LNCaP clone FGC (cell line): Measurements from ENCODE around the gene AFF2.

Source experiments
- DNase-seq: peaks from one replicate; pipeline ENCODE4 v3.0.0-alpha.2; 2011; ENCODE audit warnings: low read depth
- H3K4me3 ChIP-seq: 2 replicates; pipeline ENCODE4 v1.5.1; 2011; ENCODE audit warnings: mild to moderate bottlenecking, low read depth, low read length, control low read depth
- TF ChIP-seq, protein P1 (sequence below): IDR thresholded peaks from 2 replicates; pipeline ENCODE4 v1.5.1; 2012; ENCODE audit warnings: mild to moderate bottlenecking; ENCODE audit not compliant: control insufficient read depth, insufficient read depth; ENCODE audit errors: extremely low read depth

AFF2 gene

DNA sequence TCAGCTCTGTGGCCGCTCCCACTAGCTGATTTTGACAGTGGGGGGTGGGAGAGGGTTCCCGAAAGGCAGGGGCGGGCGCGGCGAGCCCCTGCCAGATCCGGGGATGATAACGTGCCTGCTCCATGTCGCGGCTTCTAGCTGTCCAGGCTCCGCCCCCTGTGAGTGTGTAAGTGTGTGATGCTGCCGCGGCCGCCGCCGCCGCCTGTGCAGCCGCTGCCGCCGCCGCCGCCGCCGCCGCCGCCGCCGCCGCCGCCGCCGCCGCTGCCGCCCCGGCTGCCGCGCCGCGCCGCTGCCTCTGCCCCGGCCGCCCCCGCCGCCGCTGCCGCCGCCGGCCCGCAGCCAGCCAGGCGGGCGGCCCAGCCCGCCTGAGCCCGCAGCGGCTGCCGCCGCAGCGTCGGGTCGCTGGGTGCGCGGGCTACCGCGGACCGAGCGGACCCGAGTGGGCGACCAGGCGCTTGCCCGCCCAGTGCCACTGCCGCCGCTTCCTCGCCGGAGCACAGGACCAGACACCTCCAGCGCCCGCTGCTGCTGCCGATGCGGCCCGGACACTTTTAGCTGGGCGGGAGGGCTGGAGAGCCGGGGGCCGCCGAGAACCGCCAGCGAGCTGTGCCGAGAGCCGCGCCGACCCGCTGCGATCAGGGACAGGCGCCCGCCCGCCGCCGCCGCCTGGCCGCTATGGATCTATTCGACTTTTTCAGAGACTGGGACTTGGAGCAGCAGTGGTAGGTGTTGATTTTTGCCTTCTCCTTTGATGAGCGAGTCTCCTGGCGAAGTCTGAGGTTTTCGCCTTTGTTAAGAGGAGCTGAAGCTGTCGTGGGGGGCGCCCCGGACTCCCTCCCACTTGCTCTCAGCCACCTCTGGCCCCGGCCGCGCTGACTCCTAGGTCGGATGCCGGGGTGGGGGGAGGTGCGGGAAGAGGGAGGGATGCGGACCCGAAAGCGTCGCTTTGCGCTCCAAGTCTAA, at the start of gene AFF2:
Gene AFF2 (plus strand): TSS at position 195 of the 963 bp plus-strand sequence. CDS start 481 bp downstream, at position 676.
- DNase-seq: no peak
- no peak within 1 kb of the TSS for H3K4me3 ChIP-seq
- TF ChIP-seq, protein P1, sequence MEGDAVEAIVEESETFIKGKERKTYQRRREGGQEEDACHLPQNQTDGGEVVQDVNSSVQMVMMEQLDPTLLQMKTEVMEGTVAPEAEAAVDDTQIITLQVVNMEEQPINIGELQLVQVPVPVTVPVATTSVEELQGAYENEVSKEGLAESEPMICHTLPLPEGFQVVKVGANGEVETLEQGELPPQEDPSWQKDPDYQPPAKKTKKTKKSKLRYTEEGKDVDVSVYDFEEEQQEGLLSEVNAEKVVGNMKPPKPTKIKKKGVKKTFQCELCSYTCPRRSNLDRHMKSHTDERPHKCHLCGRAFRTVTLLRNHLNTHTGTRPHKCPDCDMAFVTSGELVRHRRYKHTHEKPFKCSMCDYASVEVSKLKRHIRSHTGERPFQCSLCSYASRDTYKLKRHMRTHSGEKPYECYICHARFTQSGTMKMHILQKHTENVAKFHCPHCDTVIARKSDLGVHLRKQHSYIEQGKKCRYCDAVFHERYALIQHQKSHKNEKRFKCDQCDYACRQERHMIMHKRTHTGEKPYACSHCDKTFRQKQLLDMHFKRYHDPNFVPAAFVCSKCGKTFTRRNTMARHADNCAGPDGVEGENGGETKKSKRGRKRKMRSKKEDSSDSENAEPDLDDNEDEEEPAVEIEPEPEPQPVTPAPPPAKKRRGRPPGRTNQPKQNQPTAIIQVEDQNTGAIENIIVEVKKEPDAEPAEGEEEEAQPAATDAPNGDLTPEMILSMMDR: no peak

DNA sequence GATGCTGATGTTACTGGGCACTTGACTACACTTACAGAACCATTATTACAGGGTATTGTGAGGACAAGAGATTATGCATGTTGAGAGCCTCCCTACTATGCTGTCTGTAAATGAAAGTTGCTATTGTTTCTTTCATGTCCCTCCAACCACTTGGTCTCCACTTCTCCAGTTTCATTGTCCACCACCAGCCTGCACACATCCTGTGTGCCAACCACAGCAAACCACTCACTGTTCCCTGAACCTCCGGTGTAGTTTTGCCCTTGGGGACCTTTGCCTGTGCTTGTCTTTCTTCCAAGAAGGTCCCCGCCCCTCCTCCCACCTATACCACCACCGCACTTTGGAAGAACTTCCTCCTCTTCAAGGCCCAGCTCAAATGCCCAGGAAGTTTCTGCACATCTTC, 43.1 kb upstream of the AFF2 start:
- DNase-seq: no peak
- H3K4me3 ChIP-seq: no peak overlapping the region
- TF ChIP-seq, protein P1: no peak

DNA sequence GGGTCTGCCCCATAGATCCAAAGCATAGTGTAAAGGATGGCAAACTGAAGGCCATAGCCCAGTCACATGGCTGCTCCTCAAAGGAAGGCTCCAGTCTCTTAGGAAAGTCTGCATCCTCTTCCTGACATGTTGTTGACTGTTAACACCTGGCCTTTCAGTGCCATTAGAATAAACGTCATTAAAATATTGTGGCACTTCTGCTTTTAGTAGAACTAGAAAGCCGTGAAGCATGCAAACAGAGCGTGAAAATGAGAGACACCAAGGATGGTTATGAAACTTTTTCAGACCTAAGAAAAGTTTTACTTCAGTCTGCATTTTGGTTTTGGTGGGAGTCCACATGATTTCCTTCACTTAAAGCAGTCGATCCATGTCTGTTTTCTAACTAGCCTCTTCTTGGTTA, 41.1 kb upstream of the AFF2 start:
- no peak overlapping the region for H3K4me3 ChIP-seq

DNA sequence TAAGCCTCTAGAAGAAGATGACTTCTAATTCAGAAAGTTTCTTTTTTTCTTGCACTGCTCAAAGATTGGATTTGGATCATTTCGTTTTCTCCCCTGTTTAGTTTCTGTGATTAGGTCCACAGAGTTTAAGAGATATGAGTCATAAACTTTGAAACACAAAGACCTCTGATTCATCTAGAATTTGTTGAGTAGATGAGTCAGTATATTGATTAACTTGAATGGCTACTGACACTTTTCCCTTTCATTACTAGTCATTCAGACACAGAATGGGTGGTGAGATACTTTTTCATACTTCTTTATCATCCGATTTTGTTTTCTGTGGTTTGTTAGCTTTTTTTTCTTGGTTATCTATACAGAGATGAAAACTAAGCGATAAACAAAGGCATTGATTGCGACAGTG, 34.1 kb upstream of the AFF2 start:
- TF ChIP-seq, protein P1: no peak
- no peak overlapping the region for H3K4me3 ChIP-seq
- DNase-seq: no peak

More for the DNA sequence above, 41.1 kb upstream of the AFF2 start:
- no peak for DNase-seq
- TF ChIP-seq, protein P1: no peak

DNA sequence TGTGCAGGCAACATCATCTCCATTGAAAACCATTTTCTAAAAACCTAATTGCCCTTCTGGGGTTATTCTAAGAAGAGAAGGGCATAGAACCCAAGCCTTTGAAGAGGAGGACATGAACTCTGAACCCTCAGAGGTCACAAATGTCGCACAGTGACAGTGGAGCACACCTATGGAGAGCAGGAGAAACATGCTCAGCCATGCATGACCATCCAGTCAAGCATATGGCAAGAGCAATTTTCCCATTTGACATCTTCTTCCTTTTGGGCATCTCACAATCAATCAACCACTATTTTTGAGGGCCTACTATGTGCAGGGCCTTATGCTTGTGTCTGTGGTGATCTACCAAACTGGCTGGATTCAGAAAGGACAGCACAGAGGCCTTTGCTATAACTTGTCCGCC, 30.1 kb upstream of the AFF2 start:
- H3K4me3 ChIP-seq: no peak overlapping the region
- TF ChIP-seq, protein P1: no peak
- DNase-seq: no peak

DNA sequence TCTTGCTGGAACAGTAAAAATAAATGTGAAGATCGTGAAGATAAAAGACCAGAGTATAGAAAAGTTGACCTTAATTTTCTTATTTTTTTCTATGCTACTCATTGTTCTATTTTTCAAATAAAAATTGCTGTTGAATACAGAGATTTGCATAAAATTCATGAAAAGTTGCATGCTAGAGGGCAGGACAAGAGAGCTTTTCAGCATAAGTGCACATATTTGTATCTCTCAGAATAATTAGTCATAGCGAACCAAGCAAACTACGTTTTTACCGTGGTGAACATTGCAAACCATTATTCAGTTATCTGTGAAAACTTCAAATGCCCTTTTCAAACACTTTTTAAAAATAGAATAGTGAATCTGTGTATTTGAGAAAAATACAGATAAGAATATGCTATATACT, 26.4 kb upstream of the AFF2 start:
- TF ChIP-seq, protein P1: no peak
- no peak overlapping the region for H3K4me3 ChIP-seq
- DNase-seq: no peak
